Tibial nerve (tissue), 4 donors: Measurements from ENCODE around the gene ALK.

Experiments used
- EP300 ChIP-seq, 2 donors: sonication (generic); formaldehyde crosslinking; IDR thresholded peaks; one replicate each; pipeline ENCODE4 v1.6.1; 2017; ENCODE audit warnings: antibody characterized with exemption in 2 of 2, mild to moderate bottlenecking in 1 of 2
- POLR2A ChIP-seq, 2 donors: fragments of 450-650 bp; IDR thresholded peaks; one replicate each; pipeline ENCODE4 v1.6.1; 2017; ENCODE audit warnings: antibody characterized with exemption in 2 of 2, mild to moderate bottlenecking in 2 of 2, moderate library complexity in 2 of 2
- TF ChIP-seq, protein P1 (sequence below), 5 experiments: fragments of 200-600 bp in 3 of 5; fragments of 450-650 bp in 2 of 5; sonication (generic) in 3 of 5; IDR thresholded peaks; one replicate each; pipeline ENCODE4 v1.5.1; 2016 to 2019; ENCODE audit warnings: antibody characterized with exemption in 5 of 5, mild to moderate bottlenecking in 3 of 5, moderate library complexity in 2 of 5

DNA sequence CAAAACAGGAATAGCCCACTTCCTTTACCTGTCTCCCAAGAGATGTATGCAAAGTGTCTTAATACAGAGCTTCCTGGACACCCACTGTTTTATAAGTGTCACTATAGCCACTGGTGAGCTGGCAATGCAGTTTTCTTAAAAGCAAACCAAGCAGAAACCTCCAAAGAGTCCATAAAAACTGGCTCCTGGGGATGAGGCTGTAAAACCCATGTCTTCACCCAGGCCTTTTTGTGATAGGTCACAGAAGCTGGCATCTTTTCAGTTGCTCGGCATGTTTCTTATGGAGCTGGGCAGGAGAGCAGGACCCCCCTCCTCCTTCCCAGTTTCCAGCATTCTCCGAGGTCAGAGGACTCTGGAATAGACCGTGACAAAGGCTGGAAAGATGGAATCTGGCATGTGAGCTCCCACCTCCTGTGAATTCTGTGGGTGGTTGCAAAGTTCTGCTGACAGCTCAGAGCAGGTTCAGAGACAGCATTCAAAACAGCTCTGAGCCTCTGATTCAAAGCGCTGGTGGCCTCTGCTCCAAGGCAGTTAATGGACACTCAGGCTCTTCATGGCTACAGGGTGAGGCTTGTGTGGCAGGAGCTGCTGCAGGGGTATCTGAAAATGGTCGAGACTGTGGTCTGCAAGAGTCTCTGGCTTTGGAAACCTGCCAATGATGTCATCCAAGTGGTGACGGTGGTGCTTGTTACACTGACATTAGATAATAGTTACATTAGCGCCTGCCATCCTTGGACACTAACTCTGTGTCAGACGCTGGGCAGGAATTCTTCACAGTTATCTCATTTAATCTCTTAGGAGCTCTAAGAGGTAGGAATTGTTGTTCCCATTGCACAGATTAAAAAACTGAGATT lies 522.8 kb downstream of the ALK start:
- TF ChIP-seq EP300 (IDR thresholded peaks at IDR 0.05) (no peak), POLR2A (IDR thresholded peaks at IDR 0.05) (no peak)
- TF ChIP-seq, protein P1, sequence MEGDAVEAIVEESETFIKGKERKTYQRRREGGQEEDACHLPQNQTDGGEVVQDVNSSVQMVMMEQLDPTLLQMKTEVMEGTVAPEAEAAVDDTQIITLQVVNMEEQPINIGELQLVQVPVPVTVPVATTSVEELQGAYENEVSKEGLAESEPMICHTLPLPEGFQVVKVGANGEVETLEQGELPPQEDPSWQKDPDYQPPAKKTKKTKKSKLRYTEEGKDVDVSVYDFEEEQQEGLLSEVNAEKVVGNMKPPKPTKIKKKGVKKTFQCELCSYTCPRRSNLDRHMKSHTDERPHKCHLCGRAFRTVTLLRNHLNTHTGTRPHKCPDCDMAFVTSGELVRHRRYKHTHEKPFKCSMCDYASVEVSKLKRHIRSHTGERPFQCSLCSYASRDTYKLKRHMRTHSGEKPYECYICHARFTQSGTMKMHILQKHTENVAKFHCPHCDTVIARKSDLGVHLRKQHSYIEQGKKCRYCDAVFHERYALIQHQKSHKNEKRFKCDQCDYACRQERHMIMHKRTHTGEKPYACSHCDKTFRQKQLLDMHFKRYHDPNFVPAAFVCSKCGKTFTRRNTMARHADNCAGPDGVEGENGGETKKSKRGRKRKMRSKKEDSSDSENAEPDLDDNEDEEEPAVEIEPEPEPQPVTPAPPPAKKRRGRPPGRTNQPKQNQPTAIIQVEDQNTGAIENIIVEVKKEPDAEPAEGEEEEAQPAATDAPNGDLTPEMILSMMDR (IDR thresholded peaks at IDR 0.05): no peak
